GM19324 (cell line): Measurements from ENCODE around the gene SLC35F1.
A peak's percentile ranks its signal among the peaks of the same experiment; 100 is the strongest.
"Not testable (repeated sequence)": the region's sequence is repeated elsewhere in the genome, so short reads cannot be mapped to it uniquely, and the experiment has no call there.

Experiments
- ATAC-seq: cut with Tn5 transposase; IDR thresholded peaks from one replicate; pipeline ENCODE4 v1.9.1; 2021; ENCODE audit warnings: mild to moderate bottlenecking, moderate library complexity; ENCODE audit not compliant: unreplicated experiment, low FRiP score

Gene SLC35F1

DNA sequence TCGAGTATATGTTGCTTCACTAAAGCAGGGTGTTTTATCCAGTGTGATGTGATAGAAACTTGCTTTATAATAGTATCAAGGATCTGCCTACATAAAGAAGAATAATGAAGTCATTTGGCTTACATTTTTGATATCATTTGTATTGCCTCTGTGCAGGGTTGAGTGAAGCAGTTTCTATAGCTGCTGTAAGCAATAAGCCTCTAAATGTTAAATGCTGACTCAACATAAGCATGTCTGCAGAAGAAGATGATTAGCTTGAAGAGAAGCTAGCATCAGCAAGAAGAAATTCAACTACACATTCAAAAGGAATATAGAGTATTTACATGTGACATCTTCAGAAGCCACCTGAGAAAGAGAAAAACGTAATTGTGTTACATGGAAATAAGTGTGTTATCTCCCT lies 17.6 kb downstream of the SLC35F1 start:
- ATAC-seq, result no peak

DNA sequence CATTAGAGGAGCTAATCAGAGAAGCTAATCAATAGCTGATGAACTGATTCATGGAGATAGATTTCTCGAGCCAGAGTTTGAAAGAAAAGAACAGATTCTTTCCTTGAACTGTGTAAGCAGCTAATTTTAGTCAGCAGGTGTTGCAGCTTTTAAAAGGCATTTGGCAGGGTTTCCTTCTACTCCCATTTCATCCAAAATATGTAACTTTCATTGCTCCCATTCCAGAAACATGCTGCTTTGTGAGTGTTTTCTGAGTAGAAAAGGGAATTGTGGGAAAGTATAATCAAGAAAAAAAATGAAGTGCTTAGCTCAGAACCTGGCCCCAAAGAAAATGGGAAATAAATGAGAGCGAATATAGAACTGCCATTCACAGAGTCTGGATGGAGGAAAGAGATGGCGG lies 20.8 kb downstream of the SLC35F1 start:
- no peak for ATAC-seq

DNA sequence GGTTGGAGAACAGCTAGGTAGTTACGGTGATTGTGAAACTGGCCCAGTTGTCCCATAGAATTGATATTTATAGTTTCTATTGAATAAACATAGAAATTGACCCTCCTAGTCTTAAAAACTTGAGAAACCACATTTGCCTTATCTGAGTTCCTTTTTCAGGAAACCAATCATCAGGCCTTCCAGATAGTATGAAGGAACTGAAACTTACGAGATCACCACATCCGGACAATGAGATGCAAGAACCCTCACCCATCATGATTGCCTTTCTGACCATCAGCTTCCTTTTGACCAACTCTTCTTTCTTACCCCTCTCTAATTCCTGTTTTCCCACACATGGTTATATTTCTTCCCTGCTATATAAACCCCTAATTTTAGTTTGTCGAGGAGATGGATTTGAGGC lies 21.8 kb downstream of the SLC35F1 start:
- ATAC-seq, result no peak

DNA sequence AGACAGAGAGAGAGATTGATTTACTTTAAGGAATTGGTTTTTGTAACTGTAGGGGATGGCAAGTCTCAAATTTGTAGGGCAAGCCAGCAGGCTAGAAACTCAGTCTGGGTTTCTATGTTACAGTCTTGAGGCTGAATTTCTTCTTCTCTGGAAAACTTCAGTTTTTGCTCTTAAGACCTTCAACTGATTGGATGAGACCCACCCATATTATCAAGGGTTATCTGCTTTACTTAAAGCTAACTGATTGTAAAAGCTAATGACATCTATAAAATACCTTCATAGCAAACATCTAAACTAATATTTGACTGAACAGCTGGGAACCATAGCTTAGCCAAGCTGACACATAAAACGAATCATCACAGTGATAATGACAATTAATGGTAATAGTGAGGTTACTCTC lies 22.4 kb downstream of the SLC35F1 start:
- no peak for ATAC-seq

DNA sequence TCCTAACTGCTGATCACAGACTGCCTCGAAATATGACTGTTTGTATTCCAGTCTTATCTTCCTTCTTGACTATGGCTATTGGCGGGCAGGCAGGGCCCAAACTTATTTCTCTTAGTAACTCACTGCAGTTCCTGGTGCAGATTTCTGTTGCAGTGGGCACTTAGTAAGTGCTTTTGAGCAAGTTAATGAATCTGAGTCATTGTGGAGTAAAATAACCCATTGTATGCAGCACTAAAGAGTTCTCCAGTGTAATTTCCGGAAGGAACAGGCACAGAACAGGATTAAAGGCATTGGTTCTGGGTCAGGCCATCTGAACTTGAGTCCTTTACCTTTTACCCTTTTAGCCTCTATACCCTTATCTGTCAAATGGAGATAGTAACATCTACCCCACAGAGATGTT lies 23.6 kb downstream of the SLC35F1 start:
- no peak for ATAC-seq

DNA sequence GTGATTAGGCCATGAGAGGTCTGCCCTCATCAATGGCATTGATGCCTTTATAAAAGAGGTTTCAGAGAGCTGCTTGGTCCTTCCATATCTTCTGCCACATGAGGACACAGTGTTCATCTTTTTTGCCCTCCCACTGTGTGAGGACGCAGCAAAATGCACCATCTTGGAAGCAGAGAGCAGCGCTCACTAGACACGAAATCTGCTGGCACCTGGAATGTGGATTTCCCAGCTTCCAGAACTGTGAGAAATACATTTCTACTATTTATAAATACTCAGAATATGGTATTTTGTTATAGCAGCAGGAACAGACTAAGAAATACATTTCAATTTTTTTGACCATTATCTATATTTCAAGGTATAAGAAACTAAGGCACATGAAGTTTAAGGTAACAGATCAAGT lies 24.9 kb downstream of the SLC35F1 start:
- ATAC-seq, result no peak

DNA sequence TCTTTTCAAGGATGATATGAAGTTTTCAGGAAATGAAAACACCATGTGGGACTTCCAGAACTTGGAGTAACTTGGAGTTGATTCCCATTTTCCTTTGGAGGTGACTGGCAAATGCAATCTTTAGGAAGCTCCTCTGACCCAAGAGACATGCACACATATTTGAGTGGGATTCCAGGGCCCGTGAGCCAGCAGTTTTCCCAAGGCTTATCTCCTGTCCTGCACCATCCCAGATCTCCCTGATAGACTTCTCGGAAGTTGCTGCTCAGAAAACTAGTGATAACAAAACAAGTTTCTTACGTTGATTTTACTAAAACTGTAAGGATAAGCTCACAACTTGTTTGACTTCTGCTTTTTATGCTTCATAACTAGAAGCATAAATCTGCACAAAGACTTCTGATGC lies 25.6 kb downstream of the SLC35F1 start:
- no peak for ATAC-seq

DNA sequence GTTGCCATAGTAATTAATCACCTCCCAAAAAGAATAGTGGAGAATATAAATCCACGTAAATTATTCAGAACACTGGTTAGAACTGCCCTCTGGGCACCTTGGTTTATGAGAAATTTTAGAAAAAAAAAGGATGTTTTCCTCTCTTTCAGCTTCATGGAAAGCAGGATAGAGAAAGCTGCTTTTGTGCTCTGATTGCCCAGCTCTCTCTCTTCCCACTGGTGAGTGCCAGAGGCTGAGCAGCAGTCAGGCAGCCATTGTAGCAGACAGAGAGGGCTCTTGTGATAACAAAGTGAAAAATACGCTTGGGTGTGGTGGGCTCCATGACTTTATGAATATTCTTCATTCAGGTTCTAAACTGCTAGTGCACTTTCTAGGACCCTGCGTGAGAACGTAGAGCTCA lies 26.4 kb downstream of the SLC35F1 start:
- no peak for ATAC-seq

DNA sequence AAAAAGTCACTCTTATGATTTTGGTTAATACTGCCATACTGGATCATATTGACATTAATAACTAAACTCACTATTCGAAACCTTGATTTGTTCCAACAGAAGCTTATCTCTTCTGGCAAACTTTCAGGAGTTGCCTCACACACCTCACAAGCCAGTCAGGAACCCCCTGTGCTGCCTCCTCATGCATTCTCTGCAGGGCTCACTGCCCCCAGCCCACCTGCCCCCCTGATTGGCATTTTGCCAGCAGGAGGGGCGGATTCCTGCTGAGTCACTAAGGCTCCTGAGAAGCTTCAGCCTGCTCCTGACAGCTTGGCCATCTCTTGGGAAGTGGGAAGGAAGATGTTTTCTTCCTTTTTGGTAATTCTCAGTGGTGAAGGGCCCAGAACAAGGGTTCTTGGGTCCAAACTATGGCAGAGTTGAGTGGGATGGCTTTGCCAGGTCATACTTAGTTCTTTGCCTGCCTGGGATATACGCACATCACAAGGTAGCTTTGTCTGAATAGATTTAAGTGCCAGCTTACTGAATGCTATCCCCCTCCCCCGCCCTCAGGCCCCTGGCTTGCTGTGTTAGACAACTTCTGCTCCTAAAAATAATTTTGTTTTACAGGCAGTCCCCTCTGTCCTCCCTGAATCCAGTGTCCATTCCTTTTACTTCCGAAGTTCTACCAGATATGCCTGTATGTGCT lies 31.4 kb downstream of the SLC35F1 start:
- no peak for ATAC-seq

DNA sequence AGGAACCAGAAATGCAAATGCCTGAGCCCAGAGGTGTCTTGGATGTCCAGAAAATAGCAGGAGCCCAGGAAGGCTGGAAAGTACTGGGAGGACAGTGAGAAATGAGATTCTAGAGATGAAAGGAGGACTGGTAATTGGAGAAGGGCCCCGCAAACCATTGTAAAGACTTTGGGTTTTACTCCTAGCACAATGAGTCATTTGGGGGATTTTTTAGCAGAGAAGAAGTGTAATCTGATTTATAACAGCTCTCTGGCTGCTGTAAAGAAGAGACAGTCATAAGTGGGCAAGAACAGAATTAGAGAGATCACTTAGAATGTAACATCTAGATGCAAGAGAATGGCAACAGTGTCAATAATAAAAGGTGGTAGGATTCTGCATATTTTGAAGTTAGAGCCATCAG lies 40.2 kb downstream of the SLC35F1 start:
- no peak for ATAC-seq

DNA sequence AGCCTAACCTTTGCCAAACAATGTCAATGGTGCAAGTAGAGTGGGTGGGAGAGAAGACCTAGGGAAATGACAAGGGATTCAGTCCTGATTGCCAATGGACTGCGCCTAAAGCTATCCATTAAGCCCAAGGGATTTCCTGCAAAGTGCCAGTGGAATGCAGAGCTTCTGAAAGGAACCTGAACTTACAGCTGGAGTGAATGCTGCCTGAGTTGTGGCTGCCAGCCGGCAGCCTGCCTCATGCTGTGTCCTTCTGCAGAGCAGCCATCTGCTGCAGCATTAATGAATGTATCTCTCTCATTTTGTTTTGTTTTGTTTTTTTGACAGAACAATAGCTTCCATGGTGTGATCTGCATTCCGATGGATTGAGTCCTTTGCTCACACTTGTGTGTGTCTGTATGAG lies 44.7 kb downstream of the SLC35F1 start:
- ATAC-seq, result no peak

DNA sequence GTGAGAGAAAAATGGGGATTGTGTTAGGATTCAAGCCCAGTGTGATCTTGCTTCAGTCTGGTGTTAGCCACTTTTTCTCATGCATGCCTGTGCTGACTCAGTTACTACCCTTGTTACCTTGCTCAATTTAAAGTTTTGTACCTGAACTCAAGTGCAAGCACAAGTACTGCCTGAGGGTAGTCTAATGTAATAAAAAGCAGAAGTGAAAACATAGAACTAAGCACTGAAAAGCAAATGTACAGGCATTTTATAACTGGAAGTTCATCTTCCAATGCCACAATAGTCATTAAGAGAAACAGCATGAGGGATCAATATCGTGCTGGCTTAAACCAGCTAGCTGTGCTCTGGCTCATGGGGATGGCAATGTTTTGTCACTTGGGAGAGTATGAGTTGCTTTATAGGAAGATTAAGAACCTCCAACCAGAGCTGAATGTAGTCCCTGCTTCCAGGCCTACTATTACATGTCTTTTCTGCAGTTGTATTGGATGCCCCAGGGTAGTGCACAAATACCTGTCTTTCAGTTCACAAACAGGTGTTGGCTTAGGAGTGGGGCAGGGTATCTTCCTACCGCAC lies 48.7 kb downstream of the SLC35F1 start:
- ATAC-seq, result peak; percentile 58

DNA sequence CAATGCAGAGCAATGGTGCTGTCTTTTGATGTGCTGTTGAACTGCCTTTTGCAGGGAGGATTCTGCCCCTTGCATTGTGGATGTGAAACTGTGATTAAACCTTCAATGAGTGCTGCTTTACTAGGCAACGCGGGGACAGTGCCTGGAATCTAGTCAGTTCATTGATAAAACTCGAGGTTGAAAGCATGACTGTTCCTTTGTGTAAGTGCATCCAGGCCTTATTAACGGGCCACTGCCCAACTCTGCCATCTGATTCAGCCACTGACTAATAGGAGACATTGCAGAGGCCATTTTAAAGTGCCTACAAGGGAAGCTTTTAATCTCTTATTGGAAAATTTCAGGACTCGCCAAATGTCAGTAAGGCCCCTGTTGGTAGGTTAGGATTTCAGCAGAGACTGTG lies 49.3 kb downstream of the SLC35F1 start:
- no peak for ATAC-seq

DNA sequence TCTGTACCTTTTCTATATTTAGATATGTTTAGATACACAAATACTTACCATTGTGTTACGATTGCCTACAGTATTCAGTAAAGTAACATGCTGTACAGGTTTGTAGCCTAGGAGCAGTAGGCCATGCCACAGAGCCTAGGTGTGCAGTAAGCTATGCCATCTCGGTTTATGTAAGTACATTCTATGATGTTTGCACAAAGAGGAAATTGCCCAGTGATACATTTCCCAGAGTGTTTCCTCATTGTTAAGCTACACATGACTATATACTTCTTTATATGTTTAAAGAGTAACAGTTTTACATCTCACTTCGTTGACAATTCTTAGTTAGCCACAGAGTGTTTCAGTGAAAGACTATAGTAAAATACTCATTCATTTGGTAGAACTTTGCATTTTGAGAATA lies 51.5 kb downstream of the SLC35F1 start:
- ATAC-seq, result no peak

DNA sequence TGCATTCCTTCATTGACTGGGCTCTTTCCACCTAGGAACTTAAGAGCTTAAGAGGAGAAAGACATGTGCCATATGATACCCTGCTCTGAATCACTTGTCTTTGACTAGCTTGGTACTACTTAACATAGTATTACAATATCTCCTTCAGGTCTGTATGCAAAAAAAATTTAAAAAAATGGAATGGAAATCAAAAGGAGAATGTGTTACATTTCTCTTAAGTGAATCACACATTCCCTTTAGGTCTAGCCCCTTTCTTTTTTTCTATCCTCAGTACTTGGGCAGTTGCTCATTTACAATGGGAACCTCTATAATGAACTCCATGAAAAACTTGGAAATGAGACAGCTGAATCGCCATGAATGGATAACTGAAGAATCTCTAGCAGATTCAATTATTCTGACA lies 53.8 kb downstream of the SLC35F1 start:
- ATAC-seq, result no peak

DNA sequence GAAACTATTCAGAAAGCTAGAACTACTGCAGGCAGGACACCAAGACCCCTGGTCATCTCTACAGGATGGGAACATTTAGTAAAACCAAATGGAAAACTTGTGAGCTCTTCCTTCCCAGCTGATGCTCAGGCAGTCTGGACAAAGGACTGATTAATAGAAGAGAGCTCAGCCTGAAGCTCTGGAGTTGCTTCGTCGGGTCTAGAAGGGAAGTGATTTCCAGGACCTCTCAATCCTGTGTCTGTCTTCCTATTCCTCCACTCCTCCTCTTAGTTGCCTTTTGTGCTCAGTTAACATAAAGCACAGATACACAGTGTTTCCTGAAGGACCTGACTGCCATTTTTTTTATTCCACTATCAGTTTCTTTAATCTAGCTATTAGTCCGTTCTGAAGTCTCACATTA lies 54.2 kb downstream of the SLC35F1 start:
- ATAC-seq, result no peak

DNA sequence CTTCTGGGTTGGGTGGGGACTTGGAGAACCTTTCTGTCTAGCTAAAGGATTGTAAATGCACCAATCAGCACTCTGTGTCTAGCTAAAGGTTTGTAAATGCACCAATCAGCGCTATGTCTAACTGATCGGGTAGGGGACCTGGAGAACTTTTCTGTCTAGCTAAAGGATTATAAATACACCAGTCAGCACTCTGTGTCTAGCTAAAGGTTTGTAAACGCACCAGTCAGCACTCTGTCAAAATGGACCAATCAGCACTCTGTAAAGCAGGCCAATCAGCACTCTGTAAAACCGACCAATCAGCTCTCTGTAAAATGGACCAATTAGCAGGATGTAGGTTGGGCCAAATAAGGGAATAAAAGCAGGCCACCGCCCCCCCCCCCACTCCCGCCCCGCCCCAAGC lies 58.7 kb downstream of the SLC35F1 start:
- not testable (repeated sequence) for ATAC-seq

DNA sequence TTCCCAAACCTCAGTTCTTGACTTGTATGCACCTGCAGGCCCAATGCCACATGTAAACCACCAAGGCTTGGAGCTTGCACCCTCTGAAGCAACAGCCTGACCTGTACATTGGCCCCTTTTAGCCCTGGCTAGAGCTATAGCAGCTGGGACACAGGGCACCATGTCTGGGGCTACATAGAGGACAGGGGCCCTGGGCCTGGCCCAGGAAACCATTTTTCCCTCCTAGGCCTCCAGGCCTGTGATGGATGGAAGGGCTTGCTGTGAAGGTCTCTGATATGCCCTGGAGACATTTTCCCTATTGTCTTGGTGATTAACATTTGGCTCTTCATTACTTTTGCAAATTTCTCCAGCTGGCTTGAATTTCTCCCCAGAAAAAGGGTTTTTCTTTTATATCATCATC lies 64.6 kb downstream of the SLC35F1 start:
- no peak for ATAC-seq

DNA sequence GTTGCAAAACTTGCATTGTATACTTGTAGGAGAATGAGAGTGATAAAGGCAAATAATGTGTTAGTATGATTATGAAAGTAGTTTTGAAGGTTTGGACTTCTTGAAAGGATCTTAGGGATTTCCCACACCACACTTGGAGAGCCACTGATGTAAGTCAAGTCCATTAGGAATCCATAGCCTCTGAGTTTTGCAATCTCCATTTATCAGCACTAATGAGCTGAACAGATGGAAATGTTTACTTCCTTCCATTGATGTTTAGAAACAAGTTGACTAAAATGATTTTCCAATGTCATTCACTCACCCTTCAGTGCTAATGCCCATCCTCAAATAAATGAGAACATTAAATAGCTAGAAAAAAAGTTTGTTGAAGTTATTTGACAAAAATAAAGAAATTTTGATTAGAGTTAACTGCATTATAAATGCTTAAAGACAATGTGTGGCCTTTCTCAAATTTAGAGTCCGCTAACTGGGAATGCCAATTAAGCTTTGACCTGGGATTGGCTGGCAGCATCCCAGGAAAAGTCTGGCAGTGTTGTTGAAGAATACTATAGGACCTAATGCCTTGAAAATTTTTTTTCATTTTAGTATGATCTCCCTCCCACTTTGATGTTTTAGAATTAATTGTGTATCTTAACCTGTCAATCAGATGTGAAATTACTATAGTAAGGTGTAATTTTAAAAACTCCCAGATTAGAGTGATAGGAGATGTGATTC lies 68.0 kb downstream of the SLC35F1 start:
- ATAC-seq, result no peak

DNA sequence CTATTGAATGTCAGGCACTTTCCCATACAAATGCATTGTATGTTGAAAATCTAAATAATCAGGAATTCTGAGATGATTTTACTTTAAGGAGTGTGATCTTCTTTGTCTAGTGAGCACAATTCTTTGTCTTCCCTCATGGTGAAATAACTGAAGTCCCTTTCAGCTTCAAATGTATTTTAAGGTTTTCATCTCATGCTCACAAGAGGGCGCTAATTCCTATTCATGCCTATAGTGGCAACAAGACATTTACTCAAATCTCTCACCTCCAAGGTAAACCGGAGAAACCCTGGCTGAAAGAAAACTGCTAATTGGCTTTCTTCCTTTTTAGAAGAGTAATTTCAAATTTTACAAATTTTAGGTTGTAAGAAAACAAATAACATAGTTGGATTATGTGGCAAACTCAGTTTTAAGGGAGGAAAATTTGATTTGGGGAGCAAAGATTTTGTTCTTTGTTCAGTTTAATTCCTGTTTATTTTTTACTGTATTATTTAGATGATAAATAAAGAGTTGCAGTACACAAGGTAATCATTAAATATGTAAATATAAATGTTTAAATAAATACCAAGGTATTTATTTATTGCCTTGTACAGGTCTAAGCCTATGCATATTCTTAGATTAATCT lies 69.1 kb downstream of the SLC35F1 start:
- peak; percentile 49 for ATAC-seq

DNA sequence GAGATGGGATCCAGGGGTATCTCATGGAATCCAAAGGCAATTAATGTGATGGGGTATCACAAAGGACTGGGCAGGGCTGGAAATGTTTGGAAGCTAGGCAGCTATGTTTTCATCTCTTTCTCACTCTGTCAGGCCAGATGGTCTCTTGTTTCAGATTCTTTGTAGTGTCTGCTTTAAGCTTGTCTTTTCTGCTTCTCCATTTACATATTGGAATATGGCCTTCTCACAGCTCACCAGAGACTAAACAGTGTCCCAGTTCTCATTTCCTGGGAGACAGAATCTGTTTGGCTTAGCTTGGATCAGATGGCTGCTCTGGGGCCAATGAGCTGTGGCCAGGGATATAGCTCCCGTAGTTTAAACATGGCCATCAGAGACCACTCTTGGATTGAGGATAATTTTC lies 78.9 kb downstream of the SLC35F1 start:
- ATAC-seq, result no peak

DNA sequence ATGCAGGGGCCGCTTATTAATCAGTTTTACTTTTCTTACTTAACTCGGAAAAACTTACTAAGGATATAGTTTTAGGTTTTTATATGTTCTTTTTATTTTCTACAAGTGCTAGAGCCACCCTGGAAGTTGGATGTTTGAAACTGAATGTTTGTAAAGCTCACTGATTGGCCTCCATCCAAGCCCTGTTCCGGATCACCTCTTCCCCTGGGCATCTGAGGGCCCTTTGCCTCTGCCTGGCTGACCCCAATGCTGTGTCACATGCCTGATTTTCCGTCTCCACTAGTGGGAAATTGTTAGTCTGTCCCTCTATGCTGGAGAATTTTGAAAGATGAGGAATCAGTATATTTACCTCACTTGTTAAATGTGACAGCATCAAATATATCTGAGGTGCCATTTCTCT lies 79.3 kb downstream of the SLC35F1 start:
- no peak for ATAC-seq
